Astrocyte of the spinal cord (primary cell): Measurements from ENCODE around the gene SCRN1.

Experiments used
- DNase-seq: peaks from one replicate; pipeline ENCODE4 v3.0.0; 2011; ENCODE audit warnings: low read depth, low spot score
- H3K4me3 ChIP-seq: 2 replicates; pipeline ENCODE4 v1.5.1; 2011; ENCODE audit warnings: low read depth, mild to moderate bottlenecking, low read length, moderate library complexity
- CTCF ChIP-seq: IDR thresholded peaks from 2 replicates; pipeline ENCODE4 v1.5.1; 2012; ENCODE audit warnings: low read depth, mild to moderate bottlenecking, low read length, inconsistent platforms
- in situ Hi-C: cut with HindIII; loops from 2 replicates; pipeline ENCODE4 v1.10.0; 2017; ENCODE audit warnings: low sequenced_read_pairs

SCRN1 gene

GRCh38 chr7:29991937-29992336 is 2.3 kb upstream of the SCRN1 start:
- no peak for TF ChIP-seq CTCF
- no peak for DNase-seq
- in situ Hi-C loops, result no loop called here
- no peak overlapping the region for H3K4me3 ChIP-seq

- DNase-seq, result no peak
- TF ChIP-seq CTCF, result no peak
- no peak overlapping the region for H3K4me3 ChIP-seq
- in situ Hi-C loops, result no loop called here
Observed at GRCh38 chr7:29990931-29991330, 1.3 kb upstream of the SCRN1 start.

- in situ Hi-C loops, result no loop called here
- peak overlapping the region; percentile 84 for H3K4me3 ChIP-seq
- peak; percentile 79 for DNase-seq
- no peak for TF ChIP-seq CTCF
Observed at GRCh38 chr7:29988424-29989256, 961 bp downstream of the SCRN1 start.

- peak; percentile 88 for DNase-seq
- peak overlapping the region; percentile 84 for H3K4me3 ChIP-seq
- no peak for TF ChIP-seq CTCF
- in situ Hi-C loops, result no loop called here
Observed at GRCh38 chr7:29987811-29988317, 1.7 kb downstream of the SCRN1 start.

GRCh38 chr7:29987083-29987482 is 2.5 kb downstream of the SCRN1 start:
- H3K4me3 ChIP-seq, result no peak overlapping the region
- in situ Hi-C loops, result no loop called here
- DNase-seq, result peak; percentile 26
- no peak for TF ChIP-seq CTCF

GRCh38 chr7:29980151-29980550 is 9.4 kb downstream of the SCRN1 start:
- no peak overlapping the region for H3K4me3 ChIP-seq
- TF ChIP-seq CTCF, result no peak
- in situ Hi-C loops, result no loop called here
- DNase-seq, result no peak
